Smooth muscle cell (in vitro differentiated cells): Measurements from ENCODE around the gene TRIM47. TPM values are rescaled to one million over a fixed set of nuclear protein-coding genes. Genes with fewer than 3 reads are reported as not detected.

Experiments
- DNase-seq: peaks from one replicate; lab custom pipeline; 2025; ENCODE audit not compliant: unreplicated experiment; lab: John Stamatoyannopoulos, UW
- H2AFZ ChIP-seq: fragments of 200-600 bp; sonication (generic); 2 replicates; pipeline ENCODE4 v1.6.0; 2016; ENCODE audit warnings: antibody characterized with exemption, low read depth, mild to moderate bottlenecking
- H3F3A ChIP-seq: fragments of 200-600 bp; sonication (generic); 2 replicates; pipeline ENCODE4 v1.6.0; 2017; ENCODE audit warnings: antibody characterized with exemption, low read depth
- H3K27ac ChIP-seq: fragments of 200-600 bp; sonication (generic); 2 replicates; pipeline ENCODE4 v1.5.1; 2016; ENCODE audit warnings: low read depth, mild to moderate bottlenecking
- H3K27me3 ChIP-seq: fragments of 200-600 bp; sonication (generic); 2 replicates; pipeline ENCODE4 v1.6.1; 2016; ENCODE audit warnings: low read depth, mild to moderate bottlenecking
- H3K36me3 ChIP-seq: fragments of 200-600 bp; sonication (generic); 2 replicates; pipeline ENCODE4 v1.5.1; 2016; ENCODE audit warnings: low read depth
- H3K4me1 ChIP-seq: fragments of 200-600 bp; sonication (generic); 2 replicates; pipeline ENCODE4 v1.5.1; 2016; ENCODE audit warnings: low read depth
- H3K4me2 ChIP-seq: fragments of 200-600 bp; sonication (generic); 2 replicates; pipeline ENCODE4 v1.6.0; 2016; ENCODE audit warnings: mild to moderate bottlenecking
- H3K4me3 ChIP-seq: fragments of 200-600 bp; sonication (generic); 2 replicates; pipeline ENCODE4 v1.5.1; 2016; ENCODE audit warnings: mild to moderate bottlenecking
- H3K79me2 ChIP-seq: fragments of 200-600 bp; sonication (generic); 2 replicates; pipeline ENCODE4 v1.6.0; 2016; ENCODE audit warnings: low read depth, mild to moderate bottlenecking
- H3K9ac ChIP-seq: fragments of 200-600 bp; sonication (generic); 2 replicates; pipeline ENCODE4 v1.6.0; 2016; ENCODE audit warnings: low read depth
- H3K9me3 ChIP-seq: fragments of 200-600 bp; sonication (generic); replicated peaks from 2 replicates; pipeline ENCODE4 v1.5.1; 2016; ENCODE audit warnings: low read depth
- H4K20me1 ChIP-seq: fragments of 200-600 bp; sonication (generic); 2 replicates; pipeline ENCODE4 v1.6.0; 2016; ENCODE audit warnings: low read depth
- WGBS: methylation state at CpG from one replicate; pipeline ENCODE4 v1.1.7; 2016; ENCODE audit warnings: low lambda C conversion rate; 5-methylcytosine and 5-hydroxymethylcytosine counted together
- polyA plus RNA-seq: library from polyadenylated mRNA; unstranded; fragments of >200 nt; fragmentation: Nextera tagmentation; extraction: Ambion mirVana; gene quantifications from 2 replicates; pipeline ENCODE4 v1.2.1, GENCODE V29; 2016
- total RNA-seq: library from RNA; depleted of rRNA; stranded (reverse); fragments of >200 nt; gene quantifications from 2 replicates; pipeline ENCODE4 v1.2.3, GENCODE V29; 2014
- TF ChIP-seq, protein P1 (sequence below): fragments of 200-600 bp; sonication (generic); IDR thresholded peaks from 2 replicates; pipeline ENCODE4 v1.5.1; 2017; ENCODE audit warnings: borderline replicate concordance, mild to moderate bottlenecking, antibody characterized with exemption; ENCODE audit not compliant: insufficient read depth, poor library complexity, severe bottlenecking

Gene TRIM47
- total and polyA plus RNA-seq, 2 experiments from 2014 or later, result 8.7 to 16.1 TPM

DNA sequence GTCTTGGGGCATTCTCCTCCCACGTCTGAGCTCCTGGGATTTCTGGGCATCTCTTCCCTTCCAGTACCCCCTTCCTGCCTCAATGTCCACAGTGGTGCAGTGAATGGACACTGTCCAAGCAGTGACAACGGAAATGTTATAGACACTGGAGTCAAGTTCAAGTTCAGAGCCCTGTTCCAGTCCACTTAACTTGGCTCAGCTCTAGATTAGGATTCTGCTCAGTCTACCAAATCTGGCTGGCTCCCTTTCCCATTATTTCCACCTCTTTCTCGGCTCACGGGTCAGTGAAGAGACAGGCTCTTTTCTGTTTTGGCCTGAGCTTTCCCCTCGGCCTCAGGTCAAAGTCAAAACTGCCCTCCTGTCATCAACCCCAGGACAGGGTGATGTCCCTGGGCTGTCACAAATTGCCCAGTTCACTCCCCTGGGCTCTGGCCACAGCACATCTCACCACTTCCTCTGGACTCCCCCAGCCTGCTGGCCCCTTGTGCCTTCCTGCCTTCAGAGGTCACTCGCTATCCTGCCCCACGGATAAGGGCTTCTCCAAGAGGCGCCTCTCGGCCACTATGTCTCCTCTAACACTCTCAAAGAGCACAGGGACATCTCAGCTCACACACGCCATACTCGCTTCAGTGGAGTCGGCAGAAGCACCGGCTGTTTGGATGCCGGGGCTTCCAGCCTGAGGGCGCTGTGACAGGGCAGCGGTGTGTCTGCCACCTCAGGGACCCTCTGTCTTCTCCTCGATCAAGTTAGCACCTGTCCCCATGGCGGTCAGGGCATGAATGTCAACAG lies 44.0 kb upstream of the TRIM47 start:
- no peaks in the 10 kb centered on the region for H3K36me3 ChIP-seq
- H3K4me1 ChIP-seq, result no peaks in the 10 kb centered on the region
- no peak overlapping the region for H2AFZ ChIP-seq
- no peaks in the 10 kb centered on the region for H3K79me2 ChIP-seq
- H3K4me2 ChIP-seq, result no peak overlapping the region
- H3K27ac ChIP-seq, result no peak overlapping the region
- no peaks in the 10 kb centered on the region for H4K20me1 ChIP-seq
- DNase-seq, result no peak
- H3K9me3 ChIP-seq, result no peaks in the 10 kb centered on the region
- no peak overlapping the region for H3K9ac ChIP-seq
- TF ChIP-seq, protein P1, sequence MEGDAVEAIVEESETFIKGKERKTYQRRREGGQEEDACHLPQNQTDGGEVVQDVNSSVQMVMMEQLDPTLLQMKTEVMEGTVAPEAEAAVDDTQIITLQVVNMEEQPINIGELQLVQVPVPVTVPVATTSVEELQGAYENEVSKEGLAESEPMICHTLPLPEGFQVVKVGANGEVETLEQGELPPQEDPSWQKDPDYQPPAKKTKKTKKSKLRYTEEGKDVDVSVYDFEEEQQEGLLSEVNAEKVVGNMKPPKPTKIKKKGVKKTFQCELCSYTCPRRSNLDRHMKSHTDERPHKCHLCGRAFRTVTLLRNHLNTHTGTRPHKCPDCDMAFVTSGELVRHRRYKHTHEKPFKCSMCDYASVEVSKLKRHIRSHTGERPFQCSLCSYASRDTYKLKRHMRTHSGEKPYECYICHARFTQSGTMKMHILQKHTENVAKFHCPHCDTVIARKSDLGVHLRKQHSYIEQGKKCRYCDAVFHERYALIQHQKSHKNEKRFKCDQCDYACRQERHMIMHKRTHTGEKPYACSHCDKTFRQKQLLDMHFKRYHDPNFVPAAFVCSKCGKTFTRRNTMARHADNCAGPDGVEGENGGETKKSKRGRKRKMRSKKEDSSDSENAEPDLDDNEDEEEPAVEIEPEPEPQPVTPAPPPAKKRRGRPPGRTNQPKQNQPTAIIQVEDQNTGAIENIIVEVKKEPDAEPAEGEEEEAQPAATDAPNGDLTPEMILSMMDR, result no peak
- no peaks in the 10 kb centered on the region for H3F3A ChIP-seq
- H3K27me3 ChIP-seq, result no peaks in the 10 kb centered on the region
- WGBS, result 94% methylated on average over 18 of the region's 18 CpGs
- H3K4me3 ChIP-seq, result no peak overlapping the region

DNA sequence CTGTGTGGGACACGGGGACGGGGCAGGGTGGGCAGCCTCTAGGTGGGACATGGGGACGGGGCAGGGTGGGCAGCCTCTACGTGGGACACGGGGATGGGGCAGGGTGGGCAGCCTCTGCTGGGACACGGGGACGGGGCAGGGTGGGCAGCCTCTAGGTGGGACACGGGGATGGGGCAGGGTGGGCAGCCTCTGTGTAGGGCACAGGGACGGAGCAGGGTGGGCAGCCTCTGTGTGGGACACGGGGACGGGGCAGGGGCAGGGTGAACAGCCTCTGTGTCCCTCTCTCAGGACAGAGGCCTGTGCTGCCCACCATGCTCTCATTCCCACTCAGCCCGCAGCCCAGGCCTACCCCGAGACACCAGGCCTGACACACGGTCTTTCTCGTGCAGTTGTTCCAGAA lies 43.2 kb upstream of the TRIM47 start:
- no peak for DNase-seq
- 86% methylated on average over 9 of the region's 15 CpGs for WGBS
- H3K4me3 ChIP-seq, result no peak overlapping the region

DNA sequence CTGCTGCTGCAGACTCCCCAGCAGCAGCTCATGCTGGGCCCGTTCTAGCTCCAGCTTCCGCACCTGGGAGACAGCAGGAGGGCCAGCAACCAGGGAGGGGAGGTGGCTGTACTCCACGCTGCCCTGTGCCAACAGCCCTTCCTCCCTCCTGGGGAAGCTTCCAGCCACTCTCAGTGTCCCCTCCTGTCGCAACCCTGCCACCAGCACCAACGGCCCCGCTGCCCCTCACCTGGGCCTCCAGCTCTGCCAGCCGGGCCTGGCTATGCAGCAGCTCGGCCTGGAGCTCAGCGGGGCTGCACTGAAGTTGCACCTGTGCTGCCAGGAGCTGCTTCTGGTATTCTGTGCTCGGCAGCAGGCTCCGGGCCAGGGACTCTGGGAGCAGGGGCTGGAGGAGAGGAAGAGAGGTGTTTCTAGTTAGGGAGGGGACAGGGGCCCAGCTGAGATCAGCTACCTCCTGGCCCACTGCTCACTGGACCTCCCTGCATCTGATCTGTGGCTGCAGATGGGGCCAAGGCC lies 41.7 kb upstream of the TRIM47 start:
- no peak overlapping the region for H3K9ac ChIP-seq
- no peak overlapping the region for H2AFZ ChIP-seq
- WGBS, result 89% methylated on average over 11 of the region's 11 CpGs
- H3K4me2 ChIP-seq, result no peak overlapping the region
- no peaks in the 10 kb centered on the region for H3F3A ChIP-seq
- no peak overlapping the region for H3K27ac ChIP-seq
- no peaks in the 10 kb centered on the region for H3K9me3 ChIP-seq
- H3K36me3 ChIP-seq, result no peaks in the 10 kb centered on the region
- H4K20me1 ChIP-seq, result no peaks in the 10 kb centered on the region
- H3K4me1 ChIP-seq, result no peaks in the 10 kb centered on the region
- no peak overlapping the region for H3K4me3 ChIP-seq
- no peak for DNase-seq
- H3K79me2 ChIP-seq, result no peaks in the 10 kb centered on the region
- TF ChIP-seq, protein P1, result no peak
- no peaks in the 10 kb centered on the region for H3K27me3 ChIP-seq

More for the DNA sequence above, 43.2 kb upstream of the TRIM47 start:
- no peak overlapping the region for H3K9ac ChIP-seq
- H3K79me2 ChIP-seq, result no peaks in the 10 kb centered on the region
- H3K4me2 ChIP-seq, result no peak overlapping the region
- H2AFZ ChIP-seq, result no peak overlapping the region
- H3K4me1 ChIP-seq, result no peaks in the 10 kb centered on the region
- no peaks in the 10 kb centered on the region for H3F3A ChIP-seq
- H3K36me3 ChIP-seq, result no peaks in the 10 kb centered on the region
- H3K27me3 ChIP-seq, result no peaks in the 10 kb centered on the region
- H3K9me3 ChIP-seq, result no peaks in the 10 kb centered on the region
- H4K20me1 ChIP-seq, result no peaks in the 10 kb centered on the region
- TF ChIP-seq, protein P1, result no peak
- no peak overlapping the region for H3K27ac ChIP-seq

DNA sequence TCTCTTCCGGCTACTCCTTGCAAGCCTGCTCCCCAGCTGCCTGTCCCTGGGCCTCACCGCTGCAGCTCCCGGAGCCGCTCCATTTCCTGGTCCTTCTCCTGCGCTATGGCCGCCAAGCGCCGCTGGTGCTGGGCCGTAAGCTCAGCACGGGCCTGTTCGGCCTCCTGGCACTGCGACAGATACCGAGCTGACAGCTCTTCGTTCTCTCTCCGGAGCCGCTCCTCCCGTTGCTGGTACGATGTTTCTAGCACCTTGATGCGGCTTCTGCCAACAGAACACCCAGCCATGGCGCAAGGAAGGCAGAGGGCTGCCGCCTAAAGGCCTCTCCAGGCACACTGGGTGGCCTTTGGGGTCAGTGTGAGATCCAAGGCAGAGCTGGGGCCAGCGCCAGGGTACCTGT lies 41.2 kb upstream of the TRIM47 start:
- H4K20me1 ChIP-seq, result no peaks in the 10 kb centered on the region
- H3F3A ChIP-seq, result no peaks in the 10 kb centered on the region
- DNase-seq, result no peak
- no peaks in the 10 kb centered on the region for H3K79me2 ChIP-seq
- no peak overlapping the region for H3K27ac ChIP-seq
- no peak overlapping the region for H2AFZ ChIP-seq
- H3K4me3 ChIP-seq, result no peak overlapping the region
- H3K4me2 ChIP-seq, result no peak overlapping the region
- H3K27me3 ChIP-seq, result no peaks in the 10 kb centered on the region
- H3K4me1 ChIP-seq, result no peaks in the 10 kb centered on the region
- H3K36me3 ChIP-seq, result no peaks in the 10 kb centered on the region
- WGBS, result 98% methylated on average over 22 of the region's 22 CpGs
- H3K9me3 ChIP-seq, result no peaks in the 10 kb centered on the region
- TF ChIP-seq, protein P1, result no peak
- no peak overlapping the region for H3K9ac ChIP-seq
